ENCODE measurements around the gene RABGAP1L.

- TF ChIP-seq POLR2AphosphoS5 (IDR thresholded peaks at IDR 0.05) (no peak), CTCF (IDR thresholded peaks at IDR 0.05) (no peak)
These were observed 131.7 kb downstream of the RABGAP1L start for GRCh38 chr1:174291059-174291458.
